ENCODE results near the gene CPPED1.
"Not testable (repeated sequence)": the region's sequence is repeated elsewhere in the genome, so short reads cannot be mapped to it uniquely, and the experiment has no call there.

- TF ChIP-seq CTCF (IDR thresholded peaks at IDR 0.05; ENCODE audit: low read depth, low read length, poor library complexity, severe bottlenecking); EZH2phosphoT487 (IDR thresholded peaks at IDR 0.05; ENCODE audit: borderline replicate concordance, low read length): not testable (repeated sequence)
Measured at GRCh38 chr16:12799996-12800395, 3.7 kb downstream of the CPPED1 start.
